MM.1S (cell line): ENCODE measurements around the gene PAFAH1B1.

ENCODE experiments used
- DNase-seq: peaks from one replicate; pipeline ENCODE4 v3.0.0-alpha.2; 2015
- H2AFZ ChIP-seq: fragments of 300-600 bp; sonication (generic); 2 replicates; pipeline ENCODE4 v1.6.0; 2016; ENCODE audit warnings: antibody characterized with exemption, low read length
- H3F3A ChIP-seq: fragments of 300-600 bp; sonication (generic); 2 replicates; pipeline ENCODE4 v1.6.1; 2016; ENCODE audit warnings: mild to moderate bottlenecking, antibody characterized with exemption, low read length, moderate library complexity, mixed read lengths; ENCODE audit not compliant: insufficient read depth
- H3K27ac ChIP-seq: fragments of 300-600 bp; sonication (generic); 2 replicates; pipeline ENCODE4 v1.5.1; 2016; ENCODE audit warnings: mild to moderate bottlenecking, low read length
- H3K27me3 ChIP-seq: fragments of 300-600 bp; sonication (generic); replicated peaks from 2 replicates; pipeline ENCODE4 v1.6.0; 2016; ENCODE audit warnings: low read length; ENCODE audit not compliant: insufficient read depth
- H3K36me3 ChIP-seq: fragments of 300-600 bp; sonication (generic); replicated peaks from 2 replicates; pipeline ENCODE4 v1.6.1; 2016; ENCODE audit warnings: mild to moderate bottlenecking, low read length, mixed read lengths; ENCODE audit not compliant: insufficient read depth
- H3K4me1 ChIP-seq: fragments of 300-600 bp; sonication (generic); 2 replicates; pipeline ENCODE4 v1.6.1; 2016; ENCODE audit warnings: low read length, mixed read lengths
- H3K4me2 ChIP-seq: fragments of 300-600 bp; sonication (generic); 2 replicates; pipeline ENCODE4 v1.6.0; 2016; ENCODE audit warnings: low read depth, low read length
- H3K4me3 ChIP-seq: fragments of 300-600 bp; sonication (generic); 2 replicates; pipeline ENCODE4 v1.5.1; 2016; ENCODE audit warnings: low read length, mixed read lengths
- H3K79me2 ChIP-seq: fragments of 300-600 bp; sonication (generic); 2 replicates; pipeline ENCODE4 v1.6.1; 2016; ENCODE audit warnings: mixed run types, low read length, mixed read lengths
- H3K9ac ChIP-seq: fragments of 300-600 bp; sonication (generic); 2 replicates; pipeline ENCODE4 v1.6.1; 2016; ENCODE audit warnings: low read length, mixed read lengths
- H3K9me2 ChIP-seq: fragments of 300-600 bp; sonication (generic); replicated peaks from 2 replicates; pipeline ENCODE4 v1.6.1; 2016; ENCODE audit warnings: mild to moderate bottlenecking, low read length, mixed read lengths; ENCODE audit not compliant: insufficient read depth
- H3K9me3 ChIP-seq: fragments of 300-600 bp; sonication (generic); replicated peaks from 2 replicates; pipeline ENCODE4 v1.6.1; 2016; ENCODE audit warnings: mild to moderate bottlenecking, low read length, mixed read lengths; ENCODE audit not compliant: insufficient read depth
- H4K20me1 ChIP-seq: fragments of 300-600 bp; sonication (generic); 2 replicates; pipeline ENCODE4 v1.6.1; 2016; ENCODE audit warnings: mild to moderate bottlenecking, low read length, moderate library complexity, mixed read lengths; ENCODE audit not compliant: insufficient read depth
- EZH2 ChIP-seq: fragments of 300-600 bp; sonication (generic); optimal IDR thresholded peaks from 2 replicates; pipeline ENCODE3; 2017; ENCODE audit warnings: low read depth, mild to moderate bottlenecking, antibody characterized with exemption, low read length, mixed read lengths
- EZH2phosphoT487 ChIP-seq: fragments of 300-600 bp; sonication (generic); IDR thresholded peaks from 2 replicates; pipeline ENCODE4 v1.6.1; 2018; ENCODE audit warnings: antibody characterized with exemption, low read length
- TF ChIP-seq, protein P1 (sequence below): fragments of 300-600 bp; sonication (generic); IDR thresholded peaks from 2 replicates; pipeline ENCODE4 v1.5.1; 2016; ENCODE audit warnings: antibody characterized with exemption, low read length, mixed read lengths

The PAFAH1B1 gene

GRCh38 chr17:2701161-2701995, 107.9 kb downstream of the PAFAH1B1 start:
- Histone ChIP-seq H3F3A (no peaks in the 10 kb centered on the region), H2AFZ (no peak overlapping the region), H3K27ac (no peak overlapping the region), H3K4me3 (no peak overlapping the region), H3K9me2 (no peaks in the 10 kb centered on the region), H3K36me3 (no peaks in the 10 kb centered on the region; the same call in 1 of the 2 replicates), H4K20me1 (peaks cover 13% of the 10 kb centered on the region), H3K4me2 (no peak overlapping the region), H3K4me1 (no peaks in the 10 kb centered on the region), H3K9ac (no peak overlapping the region), H3K27me3 (no peaks in the 10 kb centered on the region), H3K79me2 (peaks cover 41% of the 10 kb centered on the region), H3K9me3 (no peaks in the 10 kb centered on the region)
- TF ChIP-seq EZH2 (no peak), EZH2phosphoT487 (no peak)
- TF ChIP-seq, protein P1, sequence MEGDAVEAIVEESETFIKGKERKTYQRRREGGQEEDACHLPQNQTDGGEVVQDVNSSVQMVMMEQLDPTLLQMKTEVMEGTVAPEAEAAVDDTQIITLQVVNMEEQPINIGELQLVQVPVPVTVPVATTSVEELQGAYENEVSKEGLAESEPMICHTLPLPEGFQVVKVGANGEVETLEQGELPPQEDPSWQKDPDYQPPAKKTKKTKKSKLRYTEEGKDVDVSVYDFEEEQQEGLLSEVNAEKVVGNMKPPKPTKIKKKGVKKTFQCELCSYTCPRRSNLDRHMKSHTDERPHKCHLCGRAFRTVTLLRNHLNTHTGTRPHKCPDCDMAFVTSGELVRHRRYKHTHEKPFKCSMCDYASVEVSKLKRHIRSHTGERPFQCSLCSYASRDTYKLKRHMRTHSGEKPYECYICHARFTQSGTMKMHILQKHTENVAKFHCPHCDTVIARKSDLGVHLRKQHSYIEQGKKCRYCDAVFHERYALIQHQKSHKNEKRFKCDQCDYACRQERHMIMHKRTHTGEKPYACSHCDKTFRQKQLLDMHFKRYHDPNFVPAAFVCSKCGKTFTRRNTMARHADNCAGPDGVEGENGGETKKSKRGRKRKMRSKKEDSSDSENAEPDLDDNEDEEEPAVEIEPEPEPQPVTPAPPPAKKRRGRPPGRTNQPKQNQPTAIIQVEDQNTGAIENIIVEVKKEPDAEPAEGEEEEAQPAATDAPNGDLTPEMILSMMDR, result no peak
- no peak for DNase-seq

DNA sequence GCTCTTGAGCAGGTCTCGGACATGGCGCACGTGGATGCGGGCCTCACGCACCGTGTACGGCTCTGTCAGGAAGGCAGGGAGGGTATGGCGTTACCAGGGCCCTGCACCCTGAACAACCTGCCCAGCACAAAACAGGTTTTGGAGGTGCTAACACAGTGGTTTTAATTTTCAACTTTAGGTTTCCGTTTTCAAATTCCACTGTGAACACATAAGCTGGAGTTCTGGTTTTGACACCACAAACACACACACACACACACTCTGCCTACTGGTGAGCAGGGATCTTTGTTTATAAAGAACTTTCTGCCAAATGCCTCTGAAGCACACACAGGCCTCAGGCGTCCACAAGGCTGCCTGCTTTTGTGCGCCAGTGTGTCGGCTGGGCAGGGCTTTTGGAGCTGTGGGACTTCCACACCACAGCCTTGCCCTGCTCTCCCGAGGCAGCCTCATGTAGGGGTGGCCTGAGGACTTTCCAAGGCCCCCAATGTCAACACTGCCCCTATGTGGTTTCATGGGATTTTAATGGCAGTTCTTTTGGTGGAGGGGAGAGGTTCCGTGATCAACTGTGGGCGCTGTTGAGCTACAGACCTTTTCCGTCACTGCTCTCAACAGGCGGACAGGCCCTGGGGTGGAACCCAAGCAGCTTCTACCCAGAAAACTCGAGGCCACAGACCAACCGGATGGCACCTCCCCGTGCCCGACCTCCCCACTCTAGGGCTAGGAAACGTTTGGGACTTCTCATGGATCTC, 108.7 kb downstream of the PAFAH1B1 start:
- no peaks in the 10 kb centered on the region for H3K9me2 ChIP-seq
- no peaks in the 10 kb centered on the region; the same call in 1 of the 2 replicates for H3K36me3 ChIP-seq
- H3K9ac ChIP-seq, result no peak overlapping the region
- H2AFZ ChIP-seq, result no peak overlapping the region
- peaks cover 49% of the 10 kb centered on the region for H3K79me2 ChIP-seq
- no peak overlapping the region for H3K27ac ChIP-seq
- H3K9me3 ChIP-seq, result no peaks in the 10 kb centered on the region
- H3K27me3 ChIP-seq, result no peaks in the 10 kb centered on the region
- no peaks in the 10 kb centered on the region for H3F3A ChIP-seq
- H4K20me1 ChIP-seq, result peaks cover 21% of the 10 kb centered on the region
- no peak for DNase-seq
- H3K4me2 ChIP-seq, result no peak overlapping the region
- H3K4me3 ChIP-seq, result no peak overlapping the region
- H3K4me1 ChIP-seq, result no peaks in the 10 kb centered on the region
- TF ChIP-seq, protein P1, result no peak
- TF ChIP-seq EZH2phosphoT487 (no peak), EZH2 (no peak)

GRCh38 chr17:2703181-2703580, 109.7 kb downstream of the PAFAH1B1 start:
- H3K4me1 ChIP-seq, result no peaks in the 10 kb centered on the region
- H3K4me2 ChIP-seq, result no peak overlapping the region
- H3K27me3 ChIP-seq, result no peaks in the 10 kb centered on the region
- no peaks in the 10 kb centered on the region for H3F3A ChIP-seq
- DNase-seq, result no peak
- H3K79me2 ChIP-seq, result peaks cover 53% of the 10 kb centered on the region
- no peak overlapping the region for H3K9ac ChIP-seq
- no peaks in the 10 kb centered on the region; the same call in 1 of the 2 replicates for H3K36me3 ChIP-seq
- no peak overlapping the region for H3K27ac ChIP-seq
- H4K20me1 ChIP-seq, result peaks cover 31% of the 10 kb centered on the region
- H3K9me3 ChIP-seq, result no peaks in the 10 kb centered on the region
- no peak overlapping the region for H3K4me3 ChIP-seq
- TF ChIP-seq, protein P1, result no peak
- TF ChIP-seq EZH2 (no peak), EZH2phosphoT487 (no peak)
- no peaks in the 10 kb centered on the region for H3K9me2 ChIP-seq
- no peak overlapping the region for H2AFZ ChIP-seq
